Fibroblast of skin of abdomen (primary cell): ENCODE measurements around the gene NEURL2.
"Not testable (repeated sequence)": the region's sequence is repeated elsewhere in the genome, so short reads cannot be mapped to it uniquely, and the experiment has no call there.

Experiments used
- DNase-seq: peaks from one replicate; pipeline ENCODE4 v3.0.0-alpha.2; 2013

NEURL2 gene

GRCh38 chr20:45920462-45921336 is 29.7 kb upstream of the NEURL2 start:
- DNase-seq = no peak

- peak; percentile 54 for DNase-seq
These were observed 28.8 kb upstream of the NEURL2 start for GRCh38 chr20:45919542-45920399.

- no peak for DNase-seq
These were observed 27.9 kb upstream of the NEURL2 start for GRCh38 chr20:45918779-45919537.

- DNase-seq = peak; percentile 27
These were observed 27.3 kb upstream of the NEURL2 start for GRCh38 chr20:45918182-45918737.

GRCh38 chr20:45917790-45918141 is 26.8 kb upstream of the NEURL2 start:
- DNase-seq = peak; percentile 42

- DNase-seq = no peak
These were observed 22.1 kb upstream of the NEURL2 start for GRCh38 chr20:45913116-45913515.

GRCh38 chr20:45912344-45912682 is 21.3 kb upstream of the NEURL2 start:
- no peak for DNase-seq

- DNase-seq = peak; percentile 85
These were observed 20.7 kb upstream of the NEURL2 start, which contains the start of gene PLTP for GRCh38 chr20:45911486-45912343. TSS of gene PLTP (minus strand) at chr20:45912155. CDS start at chr20:45911452, 703 bp downstream.

GRCh38 chr20:45910670-45911485 is 19.9 kb upstream of the NEURL2 start:
- DNase-seq = peak; percentile 100

GRCh38 chr20:45909817-45910669 is 19.0 kb upstream of the NEURL2 start:
- no peak for DNase-seq

- no peak for DNase-seq
These were observed 18.4 kb upstream of the NEURL2 start for GRCh38 chr20:45909336-45909808.

- DNase-seq = no peak
These were observed 17.1 kb upstream of the NEURL2 start for GRCh38 chr20:45908084-45908483.

GRCh38 chr20:45907219-45907948 is 16.4 kb upstream of the NEURL2 start:
- DNase-seq = no peak

GRCh38 chr20:45905505-45906079 is 14.6 kb upstream of the NEURL2 start:
- DNase-seq = peak; percentile 42

GRCh38 chr20:45904583-45905504 is 13.8 kb upstream of the NEURL2 start:
- no peak for DNase-seq

- no peak for DNase-seq
These were observed 11.2 kb upstream of the NEURL2 start for GRCh38 chr20:45902199-45902701.

GRCh38 chr20:45901332-45901731 is 10.3 kb upstream of the NEURL2 start:
- not testable (repeated sequence) for DNase-seq
